Measurements from ENCODE around the gene DUSP6. TPM values are rescaled to one million over a fixed set of nuclear protein-coding genes. Genes with fewer than 3 reads are reported as not detected.

Gene DUSP6
- total and polyA plus RNA-seq, 2 of the 8 experiments (the other 6 are each of a cell fraction or from before 2014, with no cell fraction given): 99.3 to 179 TPM

DNA sequence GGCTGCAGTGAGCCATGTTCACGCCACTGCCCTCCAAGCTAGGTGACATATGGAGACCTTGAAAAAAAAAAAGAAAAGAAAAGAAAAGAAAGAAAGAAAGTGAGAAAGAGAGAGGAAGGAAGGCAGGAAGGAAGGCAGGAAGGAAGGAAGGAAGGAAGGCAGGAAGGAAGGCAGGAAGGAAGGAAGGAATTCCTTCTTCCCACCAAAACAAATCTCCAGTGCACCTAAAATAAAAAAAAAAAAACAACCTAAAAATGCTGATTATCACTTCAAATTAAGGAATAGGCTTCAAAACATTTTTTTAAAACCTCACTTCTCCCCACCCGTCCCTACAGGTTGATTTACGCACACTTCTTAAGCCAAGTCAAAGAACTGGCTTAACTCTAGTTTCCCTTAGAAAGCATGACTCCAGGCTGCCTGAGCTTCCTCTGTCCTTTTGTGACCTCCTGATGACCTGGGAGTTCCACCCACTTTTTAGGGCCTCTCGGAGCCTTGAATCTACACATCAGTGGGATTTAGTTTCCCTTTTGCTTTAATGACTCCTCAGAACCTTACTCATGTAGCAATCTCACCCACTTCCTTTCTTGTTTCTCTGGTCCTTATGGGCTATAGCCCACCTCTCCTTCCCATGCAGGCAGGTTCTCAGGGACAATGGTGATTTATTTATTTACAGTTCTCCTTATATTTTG is 18.6 kb downstream of the DUSP6 start:
- Histone ChIP-seq H2BK5ac (ENCODE audit: low read depth, low read length) (no peak overlapping the region), H3K4me2 (ENCODE audit: insufficient read depth in 1 of 2, low read depth in 2 of 2, low read length in 2 of 2) (no peak overlapping the region), H3K36me3 (ENCODE audit: control insufficient read depth in 2 of 4, insufficient read depth in 4 of 4, low read length in 3 of 4) (no peaks in the 10 kb centered on the region), H3K4me1 (replicated peaks in 1 of 4; ENCODE audit: control insufficient read depth in 3 of 4, insufficient read depth in 4 of 4, low read length in 3 of 4) (peaks cover 0 to 8% (median 3%) of the 10 kb centered on the region in 4 experiments; a peak in 3 of 7 replicates), H3K18ac (ENCODE audit: extremely low read depth, low read length) (no peak overlapping the region), H2BK120ac (replicated peaks; ENCODE audit: low read depth, low read length) (no peak overlapping the region), H3K4me3 (ENCODE audit: extremely low read depth in 1 of 4, insufficient read depth in 2 of 4, low read depth in 3 of 4, low read length in 4 of 4) (no peak overlapping the region), H3K9me3 (ENCODE audit: insufficient read depth in 2 of 2, low read depth in 1 of 2, low read length in 1 of 2) (no peaks in the 10 kb centered on the region), H3K27me3 (replicated peaks in 1 of 4; ENCODE audit: control insufficient read depth in 3 of 4, extremely low read depth in 1 of 4, insufficient read depth in 3 of 4, low read length in 3 of 4) (no peaks in the 10 kb centered on the region), H3K23ac (ENCODE audit: insufficient read length) (no peak overlapping the region), H2AFZ (ENCODE audit: low read length) (no peak overlapping the region), H3K14ac (ENCODE audit: insufficient read length) (no peak overlapping the region), H3K79me1 (ENCODE audit: low read depth, low read length) (no peaks in the 10 kb centered on the region), H3K23me2 (ENCODE audit: low read depth, low read length) (no peaks in the 10 kb centered on the region; the same call in 1 of the 2 replicates), H2BK12ac (ENCODE audit: low read depth, low read length) (no peak overlapping the region), H3K79me2 (ENCODE audit: control insufficient read depth in 1 of 2, insufficient read depth in 2 of 2, low read length in 2 of 2) (no peaks in the 10 kb centered on the region), H4K20me1 (replicated peaks in 1 of 2; ENCODE audit: control insufficient read depth in 1 of 2, insufficient read depth in 2 of 2, low read length in 2 of 2) (no peaks in the 10 kb centered on the region), H4K5ac (ENCODE audit: insufficient read length, low read depth, low read length) (no peak overlapping the region), H2BK20ac (ENCODE audit: low read length) (no peak overlapping the region), H4K8ac (ENCODE audit: extremely low read depth, insufficient read depth, low read length) (no peak overlapping the region), H3K4ac (replicated peaks; ENCODE audit: insufficient read length, low read depth, low read length) (no peak overlapping the region), H3K27ac (ENCODE audit: low read depth, low read length) (no peak overlapping the region), H3K9ac (replicated peaks in 1 of 4; ENCODE audit: extremely low read depth in 1 of 4, low read depth in 3 of 4, low read length in 3 of 4) (no peak overlapping the region), H2AK5ac (ENCODE audit: low read depth, low read length) (no peak overlapping the region), H2BK15ac (ENCODE audit: low read length) (no peak overlapping the region), H4K91ac (replicated peaks; ENCODE audit: insufficient read length, low read length) (no peak overlapping the region), H3K56ac (replicated peaks; ENCODE audit: insufficient read length, low read depth, low read length) (no peak overlapping the region)
- DNase-seq (ENCODE audit: low read depth in 1 of 2, low spot score in 2 of 2): no peak
- TF ChIP-seq BRCA1 (IDR thresholded peaks at IDR 0.05; ENCODE audit: low read depth, low read length) (no peak), TAF7 (optimal IDR thresholded peaks at IDR 0.05; ENCODE audit: borderline replicate concordance, low read depth, low read length) (no peak), SP4 (IDR thresholded peaks at IDR 0.05; ENCODE audit: low read length) (no peak), EZH2 (IDR thresholded peaks at IDR 0.05; ENCODE audit: low read depth, low read length, severe bottlenecking) (no peak), KDM5A (IDR thresholded peaks at IDR 0.05; ENCODE audit: low read length) (no peak), RAD21 (IDR thresholded peaks at IDR 0.05 in 1 of 2, conservative IDR thresholded peaks at IDR 0.05 in 1 of 2; ENCODE audit: low read depth in 2 of 2, low read length in 2 of 2) (no peak), SIX5 (IDR thresholded peaks at IDR 0.05; ENCODE audit: low read depth, low read length) (no peak), POLR2AphosphoS5 (IDR thresholded peaks at IDR 0.05; ENCODE audit: low read depth, low read length) (no peak)
- TF ChIP-seq, protein P1, sequence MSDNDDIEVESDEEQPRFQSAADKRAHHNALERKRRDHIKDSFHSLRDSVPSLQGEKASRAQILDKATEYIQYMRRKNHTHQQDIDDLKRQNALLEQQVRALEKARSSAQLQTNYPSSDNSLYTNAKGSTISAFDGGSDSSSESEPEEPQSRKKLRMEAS (IDR thresholded peaks at IDR 0.05): no peak
- TF ChIP-seq, protein P2, sequence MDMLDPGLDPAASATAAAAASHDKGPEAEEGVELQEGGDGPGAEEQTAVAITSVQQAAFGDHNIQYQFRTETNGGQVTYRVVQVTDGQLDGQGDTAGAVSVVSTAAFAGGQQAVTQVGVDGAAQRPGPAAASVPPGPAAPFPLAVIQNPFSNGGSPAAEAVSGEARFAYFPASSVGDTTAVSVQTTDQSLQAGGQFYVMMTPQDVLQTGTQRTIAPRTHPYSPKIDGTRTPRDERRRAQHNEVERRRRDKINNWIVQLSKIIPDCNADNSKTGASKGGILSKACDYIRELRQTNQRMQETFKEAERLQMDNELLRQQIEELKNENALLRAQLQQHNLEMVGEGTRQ (IDR thresholded peaks at IDR 0.05; ENCODE audit: low read length): no peak
- no peak for FAIRE-seq
- 73% methylated on average over 4 of the region's 4 CpGs; no CpG with 5 or more reads in 1 of the 2 experiments for WGBS, 2 experiments (ENCODE audit: extremely low coverage in 1 of 2, insufficient coverage in 1 of 2, insufficient read length in 1 of 2, insufficient replicate concordance in 2 of 2, low coverage in 1 of 2, low lambda C conversion rate in 2 of 2, missing lambda C conversion rate in 1 of 2)
- ChIA-PET CTCF (ENCODE audit: partially characterized antibody) (interaction anchor here (1.2 to 1.7 kb wide), 2 partner anchors 13 to 128 kb away, joined by 4 to 6 read pairs; no protein-coding TSS in a partner anchor), POLR2A (ENCODE audit: partially characterized antibody) (interaction anchor here (0.7 to 3.0 kb wide), 4 partner anchors 13 to 1415 kb away, joined by 3 to 10 read pairs (median 6); partner anchors contain the start of gene DUSP6)
